Ascending aorta (tissue), 2 donors: Measurements from ENCODE around the gene ANKH. TPM values are rescaled to one million over a fixed set of nuclear protein-coding genes. Genes with fewer than 3 reads are reported as not detected.

ENCODE experiments used
- DNase-seq, 2 donors: peaks; one replicate each; pipeline ENCODE4 v3.0.0-alpha.2; 2019; ENCODE audit warnings: low spot score in 2 of 2
- H3K27ac ChIP-seq, 2 donors: fragments of 200-600 bp; sonication (generic); one replicate each; pipeline ENCODE4 v1.5.1; 2016 to 2017; ENCODE audit warnings: mild to moderate bottlenecking in 1 of 2
- H3K27me3 ChIP-seq: fragments of 200-600 bp; sonication (generic); one replicate; pipeline ENCODE4 v1.5.1; 2017
- H3K36me3 ChIP-seq, 2 donors: fragments of 200-600 bp; sonication (generic); one replicate each; pipeline ENCODE4 v1.5.1; 2016
- H3K4me1 ChIP-seq, 2 donors: fragments of 200-600 bp; sonication (generic); one replicate each; pipeline ENCODE4 v1.5.1; 2016 to 2017; ENCODE audit warnings: mild to moderate bottlenecking in 1 of 2
- H3K4me3 ChIP-seq, 2 donors: fragments of 200-600 bp; sonication (generic); one replicate each; pipeline ENCODE4 v1.5.1; 2016 to 2017; ENCODE audit warnings: mild to moderate bottlenecking in 1 of 2
- H3K9me3 ChIP-seq, 2 donors: fragments of 200-600 bp; sonication (generic); one replicate each; pipeline ENCODE4 v1.5.1; 2016
- intact Hi-C: fragments of 100-400 bp; cut with DNase I; formaldehyde crosslinking; loops from one replicate; pipeline ENCODE4 v1.15.1; 2023
- total RNA-seq: library from RNA; depleted of rRNA; stranded (reverse); fragments of >200 nt; gene quantifications from one replicate; pipeline ENCODE4 v1.1.0, GENCODE V29; 2016
- TF ChIP-seq, protein P1 (sequence below), 3 experiments: fragments of 200-600 bp in 2 of 3; fragments of 450-650 bp in 1 of 3; sonication (generic) in 2 of 3; IDR thresholded peaks; one replicate each; pipeline ENCODE4 v1.5.1; 2016 to 2019; ENCODE audit warnings: antibody characterized with exemption in 3 of 3, mild to moderate bottlenecking in 1 of 3, moderate library complexity in 1 of 3

Gene ANKH
- total RNA-seq, 1 donor from 2014 or later: 388 TPM

DNA sequence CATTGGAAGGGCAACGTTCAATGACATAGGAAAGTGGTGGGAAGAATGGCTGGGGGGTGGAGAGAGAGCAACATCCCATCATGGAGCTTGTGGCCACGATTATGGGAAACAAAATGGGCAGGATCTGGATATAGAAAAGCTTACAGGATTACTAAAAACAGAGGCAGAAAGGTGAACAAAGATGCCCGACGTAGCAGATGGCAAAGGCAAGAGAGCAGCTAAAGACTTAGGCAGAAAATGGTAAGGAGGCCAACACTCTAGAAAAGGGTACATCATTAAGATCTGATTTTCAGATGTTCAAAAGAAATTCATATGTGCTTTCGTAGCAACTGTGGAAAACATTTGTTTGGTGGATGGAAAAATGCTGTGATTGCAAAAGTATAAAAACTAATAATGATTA lies 104.5 kb downstream of the ANKH start:
- intact Hi-C loops: no loop called here
- TF ChIP-seq, protein P1, sequence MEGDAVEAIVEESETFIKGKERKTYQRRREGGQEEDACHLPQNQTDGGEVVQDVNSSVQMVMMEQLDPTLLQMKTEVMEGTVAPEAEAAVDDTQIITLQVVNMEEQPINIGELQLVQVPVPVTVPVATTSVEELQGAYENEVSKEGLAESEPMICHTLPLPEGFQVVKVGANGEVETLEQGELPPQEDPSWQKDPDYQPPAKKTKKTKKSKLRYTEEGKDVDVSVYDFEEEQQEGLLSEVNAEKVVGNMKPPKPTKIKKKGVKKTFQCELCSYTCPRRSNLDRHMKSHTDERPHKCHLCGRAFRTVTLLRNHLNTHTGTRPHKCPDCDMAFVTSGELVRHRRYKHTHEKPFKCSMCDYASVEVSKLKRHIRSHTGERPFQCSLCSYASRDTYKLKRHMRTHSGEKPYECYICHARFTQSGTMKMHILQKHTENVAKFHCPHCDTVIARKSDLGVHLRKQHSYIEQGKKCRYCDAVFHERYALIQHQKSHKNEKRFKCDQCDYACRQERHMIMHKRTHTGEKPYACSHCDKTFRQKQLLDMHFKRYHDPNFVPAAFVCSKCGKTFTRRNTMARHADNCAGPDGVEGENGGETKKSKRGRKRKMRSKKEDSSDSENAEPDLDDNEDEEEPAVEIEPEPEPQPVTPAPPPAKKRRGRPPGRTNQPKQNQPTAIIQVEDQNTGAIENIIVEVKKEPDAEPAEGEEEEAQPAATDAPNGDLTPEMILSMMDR (IDR thresholded peaks at IDR 0.05): no peak
- H3K27ac ChIP-seq: no peak overlapping the region

DNA sequence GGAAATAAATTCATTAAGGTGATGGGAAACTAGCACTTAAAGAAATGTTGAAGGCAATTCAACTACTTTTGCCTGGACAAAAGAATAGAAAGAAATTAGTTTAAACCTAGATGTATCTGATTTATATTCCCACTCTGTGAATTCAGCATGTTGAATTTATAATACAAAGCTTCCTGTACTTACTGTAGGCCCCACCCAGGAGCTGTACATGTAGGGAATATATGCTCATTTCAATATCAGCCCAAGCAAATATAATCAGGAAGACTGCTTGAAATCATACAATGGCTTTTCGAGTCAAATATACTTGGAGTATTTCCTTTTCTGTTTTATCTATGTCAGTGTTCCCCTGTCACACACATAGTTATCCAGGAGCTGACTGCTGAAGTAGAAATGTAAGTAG lies 105.0 kb downstream of the ANKH start:
- intact Hi-C loops: no loop called here
- TF ChIP-seq, protein P1 (IDR thresholded peaks at IDR 0.05): no peak

More for the DNA sequence above, 104.5 kb downstream of the ANKH start:
- no peak overlapping the region for H3K4me3 ChIP-seq
- H3K27me3 ChIP-seq: no peaks in the 10 kb centered on the region
- H3K9me3 ChIP-seq: no peaks in the 10 kb centered on the region
- DNase-seq: no peak
- peaks cover 0 to 3% of the 10 kb centered on the region in 2 donors for H3K4me1 ChIP-seq
- peaks cover 14 to 15% of the 10 kb centered on the region in 2 donors for H3K36me3 ChIP-seq

DNA sequence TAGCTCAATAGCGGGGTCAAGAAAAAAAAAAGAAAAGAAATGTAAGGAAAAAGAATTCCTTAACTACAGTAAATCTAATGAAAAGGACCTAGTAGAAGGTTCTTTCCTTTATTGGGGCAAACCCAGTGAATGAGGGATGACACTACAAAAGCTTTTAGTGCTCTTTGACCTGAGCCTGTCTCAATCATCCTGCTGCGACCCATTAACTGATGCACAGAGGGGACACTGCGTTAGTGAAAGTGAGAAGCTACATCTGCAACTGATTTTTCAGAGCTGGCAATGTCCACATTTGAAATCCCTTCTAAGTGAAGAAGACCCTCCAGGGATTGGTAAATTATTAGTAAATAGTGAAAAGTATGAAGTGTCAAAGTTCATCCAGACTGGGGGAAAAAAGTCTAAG lies 106.0 kb downstream of the ANKH start:
- Histone ChIP-seq H3K36me3 (peaks cover 14 to 15% of the 10 kb centered on the region in 2 donors), H3K27ac (no peak overlapping the region), H3K27me3 (no peaks in the 10 kb centered on the region), H3K4me3 (no peak overlapping the region), H3K4me1 (no peaks in the 10 kb centered on the region), H3K9me3 (no peaks in the 10 kb centered on the region)
- TF ChIP-seq, protein P1 (IDR thresholded peaks at IDR 0.05): no peak
- intact Hi-C loops: no loop called here
- no peak for DNase-seq

More for the DNA sequence above, 105.0 kb downstream of the ANKH start:
- Histone ChIP-seq H3K4me3 (no peak overlapping the region), H3K9me3 (no peaks in the 10 kb centered on the region), H3K27ac (no peak overlapping the region), H3K4me1 (peaks cover 0 to 3% of the 10 kb centered on the region in 2 donors), H3K27me3 (no peaks in the 10 kb centered on the region), H3K36me3 (peaks cover 14 to 15% of the 10 kb centered on the region in 2 donors)
- no peak for DNase-seq

DNA sequence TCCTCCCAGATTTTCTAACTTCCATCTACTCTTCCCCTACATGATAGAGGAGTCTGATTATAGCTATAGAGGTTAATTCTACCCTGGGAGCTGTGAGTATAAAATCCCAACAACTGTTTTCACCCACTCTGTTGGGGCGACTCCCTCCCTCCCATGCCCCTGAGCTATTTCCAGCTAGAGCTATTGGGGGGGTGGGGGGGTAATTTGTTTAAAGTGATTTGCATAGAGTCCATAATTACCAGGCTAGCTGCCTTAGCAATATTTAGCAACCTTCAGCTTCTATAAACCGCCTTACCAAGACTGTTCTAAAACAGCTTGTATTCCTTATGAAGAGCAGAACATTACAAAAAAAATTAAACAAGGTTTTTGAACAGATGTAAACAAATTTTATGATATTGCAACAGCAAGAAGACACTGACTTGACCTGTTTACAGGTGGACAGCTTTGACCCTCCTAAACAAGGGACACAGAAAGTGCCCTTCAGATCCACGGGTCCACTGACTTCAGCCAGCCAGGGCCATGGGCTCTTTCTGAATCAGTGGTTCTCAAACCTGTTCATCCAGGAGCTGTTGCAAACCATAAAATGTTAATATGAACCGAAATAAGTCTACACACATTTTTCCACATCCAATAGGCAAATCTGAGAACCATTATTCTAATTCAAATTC lies 108.9 kb downstream of the ANKH start:
- Histone ChIP-seq H3K4me1 (no peaks in the 10 kb centered on the region), H3K27ac (no peak overlapping the region), H3K36me3 (peaks cover 7 to 10% of the 10 kb centered on the region in 2 donors), H3K27me3 (no peaks in the 10 kb centered on the region), H3K9me3 (no peaks in the 10 kb centered on the region), H3K4me3 (no peak overlapping the region)
- DNase-seq: no peak
- intact Hi-C loops: no loop called here
- TF ChIP-seq, protein P1 (IDR thresholded peaks at IDR 0.05): no peak

DNA sequence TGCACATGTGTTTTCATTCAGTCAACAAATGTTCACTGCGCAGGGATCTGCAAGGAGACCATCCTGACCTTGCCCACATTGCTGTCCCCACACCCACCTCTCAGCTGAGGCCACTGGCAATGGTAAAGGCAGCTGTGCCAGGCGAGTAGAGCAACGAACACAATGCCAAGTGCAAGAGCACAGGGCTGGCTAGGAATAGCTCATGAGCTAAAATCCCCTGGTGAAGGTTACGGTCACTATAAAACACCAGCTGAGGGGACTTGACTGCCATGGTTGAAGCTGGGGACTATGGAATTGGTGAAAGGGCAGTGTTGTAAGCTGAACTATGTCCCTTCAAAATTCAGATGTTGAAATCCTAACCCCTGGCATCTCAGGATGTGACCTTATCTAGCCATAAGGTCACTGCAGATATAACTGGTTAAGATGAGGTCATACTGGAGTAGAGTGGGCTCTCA lies 111.0 kb downstream of the ANKH start:
- TF ChIP-seq, protein P1 (IDR thresholded peaks at IDR 0.05): no peak

More for the DNA sequence above, 111.0 kb downstream of the ANKH start:
- H3K4me3 ChIP-seq: no peak overlapping the region
- intact Hi-C loops: no loop called here
- H3K9me3 ChIP-seq: no peaks in the 10 kb centered on the region
- H3K27me3 ChIP-seq: no peaks in the 10 kb centered on the region
- H3K36me3 ChIP-seq: peaks cover 7 to 11% of the 10 kb centered on the region in 2 donors
- H3K4me1 ChIP-seq: no peaks in the 10 kb centered on the region
- no peak overlapping the region for H3K27ac ChIP-seq
- DNase-seq: no peak
